HepG2 (cell line): ENCODE results near the gene MLYCD. TPM values are rescaled to one million over a fixed set of nuclear protein-coding genes. Genes with fewer than 3 reads are reported as not detected.

Source experiments
- ARHGAP35 ChIP-seq: sonication (generic); formaldehyde crosslinking; IDR thresholded peaks from 2 replicates; pipeline ENCODE4 v1.9.0; 2022; ENCODE audit warnings: mild to moderate bottlenecking, inconsistent platforms, moderate library complexity, missing genetic modification reagents, borderline replicate concordance
- ARNT ChIP-seq: fragments of 450-650 bp; IDR thresholded peaks from 2 replicates; pipeline ENCODE4 v1.6.1; 2017
- GABPA ChIP-seq, 2 experiments: IDR thresholded peaks; 2 replicates each; pipeline ENCODE4 v1.6.1; 2011 to 2016; ENCODE audit warnings: low read depth in 2 of 2, low read length in 1 of 2, missing biosample characterization in 1 of 2, missing genetic modification characterization in 1 of 2
- HOXA5 ChIP-seq: sonication (generic); formaldehyde crosslinking; IDR thresholded peaks from 2 replicates; pipeline ENCODE4 v1.4.0; 2020; ENCODE audit warnings: missing genetic modification reagents
- KAT7 ChIP-seq: IDR thresholded peaks from 2 replicates; pipeline ENCODE4 v1.6.1; 2018; ENCODE audit warnings: borderline replicate concordance, missing compliant biosample characterization
- KLF11 ChIP-seq: IDR thresholded peaks from 2 replicates; pipeline ENCODE4 v1.6.1; 2016; ENCODE audit warnings: missing compliant biosample characterization
- NR2C2 ChIP-seq: sonication (generic); formaldehyde crosslinking; IDR thresholded peaks from 2 replicates; pipeline ENCODE4 v1.4.0; 2020; ENCODE audit warnings: missing genetic modification reagents, mild to moderate bottlenecking, moderate library complexity, borderline replicate concordance
- SNAPC2 ChIP-seq: sonication (generic); formaldehyde crosslinking; IDR thresholded peaks from 2 replicates; pipeline ENCODE4 v1.8.1; 2022; ENCODE audit warnings: mild to moderate bottlenecking, missing genetic modification reagents
- ZFP90 ChIP-seq: sonication (generic); formaldehyde crosslinking; IDR thresholded peaks from 2 replicates; pipeline ENCODE4 v1.8.0; 2022; ENCODE audit warnings: missing genetic modification reagents, mild to moderate bottlenecking, inconsistent platforms, borderline replicate concordance
- ZKSCAN8 ChIP-seq: IDR thresholded peaks from 2 replicates; pipeline ENCODE4 v1.6.1; 2016; ENCODE audit warnings: borderline replicate concordance, missing genetic modification reagents, missing compliant biosample characterization
- ZNF589 ChIP-seq: sonication (generic); formaldehyde crosslinking; conservative IDR thresholded peaks from 2 replicates; pipeline ENCODE4 v1.8.0; 2022; ENCODE audit warnings: mild to moderate bottlenecking, moderate library complexity, missing genetic modification reagents
- ZNF605 ChIP-seq: sonication (generic); formaldehyde crosslinking; IDR thresholded peaks from 2 replicates; pipeline ENCODE4 v1.8.0; 2022; ENCODE audit warnings: mild to moderate bottlenecking, missing genetic modification reagents
- ZNF777 ChIP-seq: sonication (generic); formaldehyde crosslinking; IDR thresholded peaks from 2 replicates; pipeline ENCODE4 v1.4.0; 2020; ENCODE audit warnings: missing genetic modification reagents
- polyA plus RNA-seq, 8 experiments: library from polyadenylated mRNA; depleted of rRNA in 3 of 8; stranded (reverse) in 7 of 8; unstranded in 1 of 8; fragments of >200 nt; fragmentation: Illumina TruSeq in 4 of 8; extraction: Trizol in 4 of 8; gene quantifications; 2 replicates each; pipeline versions ENCODE4 v1.2.1 to v1.2.3, GENCODE V29; 2011 to 2016; ENCODE audit warnings: low read depth in 4 of 8, missing spikeins in 1 of 8, mixed read lengths in 1 of 8; ENCODE audit not compliant: insufficient read depth in 1 of 8
- total RNA-seq, 5 experiments: library from RNA; depleted of rRNA; stranded (reverse); fragments of >200 nt; fragmentation: Illumina TruSeq; extraction: Trizol; gene quantifications; 2 replicates each; pipeline ENCODE4 v1.2.3, GENCODE V29; 2016; ENCODE audit warnings: low read depth in 1 of 5
- TF ChIP-seq, protein P1 (sequence below): IDR thresholded peaks from 2 replicates; pipeline ENCODE4 v1.6.1; 2016; ENCODE audit warnings: low read depth
- TF ChIP-seq, protein P2 (sequence below): sonication (generic); formaldehyde crosslinking; IDR thresholded peaks from 2 replicates; pipeline ENCODE4 v1.4.0; 2020; ENCODE audit warnings: missing genetic modification reagents
- TF ChIP-seq, protein P3 (sequence below): sonication (generic); formaldehyde crosslinking; conservative IDR thresholded peaks from 2 replicates; pipeline ENCODE4 v1.4.0; 2020; ENCODE audit warnings: missing genetic modification reagents
- TF ChIP-seq, protein P4 (sequence below): sonication (generic); formaldehyde crosslinking; IDR thresholded peaks from 2 replicates; pipeline ENCODE4 v1.4.0; 2020; ENCODE audit warnings: mild to moderate bottlenecking, missing genetic modification reagents
- TF ChIP-seq, protein P5 (sequence below): sonication (generic); formaldehyde crosslinking; IDR thresholded peaks from 2 replicates; pipeline ENCODE4 v1.4.0; 2020; ENCODE audit warnings: missing genetic modification reagents, borderline replicate concordance

MLYCD gene
- total and polyA plus RNA-seq, 2 of the 13 experiments (the other 11 are each of a cell fraction or from before 2014, with no cell fraction given), result 1.8 to 4.0 TPM

DNA sequence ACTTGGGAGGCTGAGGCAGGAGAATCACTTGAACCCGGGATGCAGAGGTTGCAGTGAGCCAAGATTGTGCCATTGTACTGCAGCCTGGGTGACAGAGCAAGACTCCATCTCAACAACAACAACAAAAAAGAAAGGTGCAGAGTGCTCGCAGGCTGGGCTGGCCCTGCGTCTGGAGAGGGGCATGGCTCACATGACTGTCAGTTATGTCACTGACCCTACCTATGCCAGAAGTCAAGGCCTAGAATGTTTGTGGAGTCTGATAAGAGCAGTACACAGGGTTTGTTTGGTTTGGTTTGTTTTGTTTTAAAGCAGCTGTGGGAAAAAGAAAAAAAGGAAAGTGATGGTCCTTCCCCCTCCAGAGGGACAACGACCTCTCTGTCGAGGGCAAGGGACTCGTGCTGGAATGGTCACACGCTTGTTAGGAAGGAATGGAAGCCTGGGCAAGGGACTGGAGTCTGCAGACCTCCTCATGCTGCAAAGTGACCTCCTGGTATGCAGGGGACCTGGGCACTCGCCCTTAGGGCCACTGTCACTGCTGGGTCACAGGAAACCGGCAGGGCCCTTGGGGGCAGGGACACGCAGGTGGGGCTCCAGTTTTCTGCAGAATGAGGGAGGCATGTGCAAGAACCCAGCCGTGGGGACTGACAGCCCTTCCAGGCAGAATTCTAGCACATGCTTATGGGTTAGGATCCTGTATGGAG, 44.0 kb downstream of the MLYCD start (continued):
- TF ChIP-seq, protein P1, sequence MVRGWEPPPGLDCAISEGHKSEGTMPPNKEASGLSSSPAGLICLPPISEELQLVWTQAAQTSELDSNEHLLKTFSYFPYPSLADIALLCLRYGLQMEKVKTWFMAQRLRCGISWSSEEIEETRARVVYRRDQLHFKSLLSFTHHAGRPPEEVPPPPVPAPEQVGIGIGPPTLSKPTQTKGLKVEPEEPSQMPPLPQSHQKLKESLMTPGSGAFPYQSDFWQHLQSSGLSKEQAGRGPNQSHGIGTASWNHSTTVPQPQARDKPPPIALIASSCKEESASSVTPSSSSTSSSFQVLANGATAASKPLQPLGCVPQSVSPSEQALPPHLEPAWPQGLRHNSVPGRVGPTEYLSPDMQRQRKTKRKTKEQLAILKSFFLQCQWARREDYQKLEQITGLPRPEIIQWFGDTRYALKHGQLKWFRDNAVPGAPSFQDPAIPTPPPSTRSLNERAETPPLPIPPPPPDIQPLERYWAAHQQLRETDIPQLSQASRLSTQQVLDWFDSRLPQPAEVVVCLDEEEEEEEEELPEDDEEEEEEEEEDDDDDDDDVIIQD (CRISPR knock-in tag), result peak; percentile 91
- TF ChIP-seq KLF11 (CRISPR knock-in tag) (peak; percentile 70; the same call in 1 of the 2 replicates), ZNF777 (no peak; the same call in 1 of the 2 replicates), SNAPC2 (CRISPR knock-in tag) (peak; percentile 89), HOXA5 (CRISPR knock-in tag) (peak; percentile 93), KAT7 (CRISPR knock-in tag) (peak; percentile 88), ZKSCAN8 (CRISPR knock-in tag) (peak; percentile 97), ZNF589 (CRISPR knock-in tag) (peak; percentile 96), ZFP90 (peak; percentile 55; the same call in 1 of the 2 replicates), NR2C2 (CRISPR knock-in tag) (peak; percentile 91), ARHGAP35 (CRISPR knock-in tag) (0 out of 2 replicates have a peak, but pooled peaks have one; percentile 25), ZNF605 (peak; percentile 98), GABPA (IDR thresholded peaks at IDR 0.05; ENCODE audit: low read depth, low read length) (no peak), GABPA (CRISPR knock-in tag; IDR thresholded peaks at IDR 0.05; ENCODE audit: low read depth) (peak; percentile 46; the same call in 1 of the 2 replicates), ARNT (no peak)
- TF ChIP-seq, protein P2, sequence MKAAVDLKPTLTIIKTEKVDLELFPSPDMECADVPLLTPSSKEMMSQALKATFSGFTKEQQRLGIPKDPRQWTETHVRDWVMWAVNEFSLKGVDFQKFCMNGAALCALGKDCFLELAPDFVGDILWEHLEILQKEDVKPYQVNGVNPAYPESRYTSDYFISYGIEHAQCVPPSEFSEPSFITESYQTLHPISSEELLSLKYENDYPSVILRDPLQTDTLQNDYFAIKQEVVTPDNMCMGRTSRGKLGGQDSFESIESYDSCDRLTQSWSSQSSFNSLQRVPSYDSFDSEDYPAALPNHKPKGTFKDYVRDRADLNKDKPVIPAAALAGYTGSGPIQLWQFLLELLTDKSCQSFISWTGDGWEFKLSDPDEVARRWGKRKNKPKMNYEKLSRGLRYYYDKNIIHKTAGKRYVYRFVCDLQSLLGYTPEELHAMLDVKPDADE, result no peak
- TF ChIP-seq, protein P3, sequence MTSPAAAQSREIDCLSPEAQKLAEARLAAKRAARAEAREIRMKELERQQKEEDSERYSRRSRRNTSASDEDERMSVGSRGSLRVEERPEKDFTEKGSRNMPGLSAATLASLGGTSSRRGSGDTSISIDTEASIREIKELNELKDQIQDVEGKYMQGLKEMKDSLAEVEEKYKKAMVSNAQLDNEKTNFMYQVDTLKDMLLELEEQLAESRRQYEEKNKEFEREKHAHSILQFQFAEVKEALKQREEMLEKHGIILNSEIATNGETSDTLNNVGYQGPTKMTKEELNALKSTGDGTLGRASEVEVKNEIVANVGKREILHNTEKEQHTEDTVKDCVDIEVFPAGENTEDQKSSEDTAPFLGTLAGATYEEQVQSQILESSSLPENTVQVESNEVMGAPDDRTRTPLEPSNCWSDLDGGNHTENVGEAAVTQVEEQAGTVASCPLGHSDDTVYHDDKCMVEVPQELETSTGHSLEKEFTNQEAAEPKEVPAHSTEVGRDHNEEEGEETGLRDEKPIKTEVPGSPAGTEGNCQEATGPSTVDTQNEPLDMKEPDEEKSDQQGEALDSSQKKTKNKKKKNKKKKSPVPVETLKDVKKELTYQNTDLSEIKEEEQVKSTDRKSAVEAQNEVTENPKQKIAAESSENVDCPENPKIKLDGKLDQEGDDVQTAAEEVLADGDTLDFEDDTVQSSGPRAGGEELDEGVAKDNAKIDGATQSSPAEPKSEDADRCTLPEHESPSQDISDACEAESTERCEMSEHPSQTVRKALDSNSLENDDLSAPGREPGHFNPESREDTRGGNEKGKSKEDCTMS, result no peak
- TF ChIP-seq, protein P4, sequence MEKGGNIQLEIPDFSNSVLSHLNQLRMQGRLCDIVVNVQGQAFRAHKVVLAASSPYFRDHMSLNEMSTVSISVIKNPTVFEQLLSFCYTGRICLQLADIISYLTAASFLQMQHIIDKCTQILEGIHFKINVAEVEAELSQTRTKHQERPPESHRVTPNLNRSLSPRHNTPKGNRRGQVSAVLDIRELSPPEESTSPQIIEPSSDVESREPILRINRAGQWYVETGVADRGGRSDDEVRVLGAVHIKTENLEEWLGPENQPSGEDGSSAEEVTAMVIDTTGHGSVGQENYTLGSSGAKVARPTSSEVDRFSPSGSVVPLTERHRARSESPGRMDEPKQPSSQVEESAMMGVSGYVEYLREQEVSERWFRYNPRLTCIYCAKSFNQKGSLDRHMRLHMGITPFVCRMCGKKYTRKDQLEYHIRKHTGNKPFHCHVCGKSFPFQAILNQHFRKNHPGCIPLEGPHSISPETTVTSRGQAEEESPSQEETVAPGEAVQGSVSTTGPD (CRISPR knock-in tag), result peak; percentile 95
- TF ChIP-seq, protein P5, sequence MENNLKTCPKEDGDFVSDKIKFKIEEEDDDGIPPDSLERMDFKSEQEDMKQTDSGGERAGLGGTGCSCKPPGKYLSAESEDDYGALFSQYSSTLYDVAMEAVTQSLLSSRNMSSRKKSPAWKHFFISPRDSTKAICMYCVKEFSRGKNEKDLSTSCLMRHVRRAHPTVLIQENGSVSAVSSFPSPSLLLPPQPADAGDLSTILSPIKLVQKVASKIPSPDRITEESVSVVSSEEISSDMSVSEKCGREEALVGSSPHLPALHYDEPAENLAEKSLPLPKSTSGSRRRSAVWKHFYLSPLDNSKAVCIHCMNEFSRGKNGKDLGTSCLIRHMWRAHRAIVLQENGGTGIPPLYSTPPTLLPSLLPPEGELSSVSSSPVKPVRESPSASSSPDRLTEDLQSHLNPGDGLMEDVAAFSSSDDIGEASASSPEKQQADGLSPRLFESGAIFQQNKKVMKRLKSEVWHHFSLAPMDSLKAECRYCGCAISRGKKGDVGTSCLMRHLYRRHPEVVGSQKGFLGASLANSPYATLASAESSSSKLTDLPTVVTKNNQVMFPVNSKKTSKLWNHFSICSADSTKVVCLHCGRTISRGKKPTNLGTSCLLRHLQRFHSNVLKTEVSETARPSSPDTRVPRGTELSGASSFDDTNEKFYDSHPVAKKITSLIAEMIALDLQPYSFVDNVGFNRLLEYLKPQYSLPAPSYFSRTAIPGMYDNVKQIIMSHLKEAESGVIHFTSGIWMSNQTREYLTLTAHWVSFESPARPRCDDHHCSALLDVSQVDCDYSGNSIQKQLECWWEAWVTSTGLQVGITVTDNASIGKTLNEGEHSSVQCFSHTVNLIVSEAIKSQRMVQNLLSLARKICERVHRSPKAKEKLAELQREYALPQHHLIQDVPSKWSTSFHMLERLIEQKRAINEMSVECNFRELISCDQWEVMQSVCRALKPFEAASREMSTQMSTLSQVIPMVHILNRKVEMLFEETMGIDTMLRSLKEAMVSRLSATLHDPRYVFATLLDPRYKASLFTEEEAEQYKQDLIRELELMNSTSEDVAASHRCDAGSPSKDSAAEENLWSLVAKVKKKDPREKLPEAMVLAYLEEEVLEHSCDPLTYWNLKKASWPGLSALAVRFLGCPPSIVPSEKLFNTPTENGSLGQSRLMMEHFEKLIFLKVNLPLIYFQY, result peak; percentile 84; the same call in 1 of the 2 replicates
